NCI-H82 treated with DMSO at 0.1 percent for 48 hours (cell line): Measurements from ENCODE around the gene IGFBP2.
"Not testable (repeated sequence)": the region's sequence is repeated elsewhere in the genome, so short reads cannot be mapped to it uniquely, and the experiment has no call there.

Experiments used
- DNase-seq: peaks from one replicate; lab custom pipeline; 2025; ENCODE audit not compliant: unreplicated experiment; lab: John Stamatoyannopoulos, UW

IGFBP2 gene

DNA sequence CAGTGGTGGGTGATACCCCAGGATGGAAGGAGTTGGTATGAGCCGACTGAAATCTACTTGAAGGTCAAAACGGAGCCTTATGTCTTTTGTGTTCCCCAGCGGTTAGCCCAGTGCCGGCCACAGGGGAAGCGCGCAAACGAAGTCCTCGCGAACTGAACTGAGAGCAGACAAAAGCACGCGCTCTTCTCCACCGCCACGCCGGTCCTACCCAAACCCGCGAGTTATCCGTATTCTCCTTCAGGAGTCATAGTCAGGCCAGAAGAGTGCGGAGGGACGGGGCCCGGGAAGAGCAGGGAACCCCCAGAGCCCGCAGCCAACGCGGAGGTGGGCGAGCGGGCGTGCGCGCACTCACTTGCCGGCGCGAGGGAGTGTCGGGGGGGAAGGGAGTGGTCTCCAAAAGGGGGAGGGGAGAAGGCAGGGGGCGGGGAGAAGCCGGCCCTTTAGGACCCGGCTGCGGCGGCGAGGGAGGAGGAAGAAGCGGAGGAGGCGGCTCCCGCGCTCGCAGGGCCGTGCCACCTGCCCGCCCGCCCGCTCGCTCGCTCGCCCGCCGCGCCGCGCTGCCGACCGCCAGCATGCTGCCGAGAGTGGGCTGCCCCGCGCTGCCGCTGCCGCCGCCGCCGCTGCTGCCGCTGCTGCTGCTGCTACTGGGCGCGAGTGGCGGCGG, at the start of gene IGFBP2:
Gene IGFBP2, plus strand, starts transcription at position 469 of the 664 bp plus-strand sequence. Its CDS starts 104 bp downstream, at position 573.
- peak; percentile 59 for DNase-seq

GRCh38 chr2:216583606-216584005, 49.6 kb upstream of the IGFBP2 start:
- DNase-seq, result no peak

- DNase-seq, result no peak
Measured at GRCh38 chr2:216584112-216584511, 49.1 kb upstream of the IGFBP2 start.

- no peak for DNase-seq
Measured at GRCh38 chr2:216585441-216585840, 47.8 kb upstream of the IGFBP2 start.

DNA sequence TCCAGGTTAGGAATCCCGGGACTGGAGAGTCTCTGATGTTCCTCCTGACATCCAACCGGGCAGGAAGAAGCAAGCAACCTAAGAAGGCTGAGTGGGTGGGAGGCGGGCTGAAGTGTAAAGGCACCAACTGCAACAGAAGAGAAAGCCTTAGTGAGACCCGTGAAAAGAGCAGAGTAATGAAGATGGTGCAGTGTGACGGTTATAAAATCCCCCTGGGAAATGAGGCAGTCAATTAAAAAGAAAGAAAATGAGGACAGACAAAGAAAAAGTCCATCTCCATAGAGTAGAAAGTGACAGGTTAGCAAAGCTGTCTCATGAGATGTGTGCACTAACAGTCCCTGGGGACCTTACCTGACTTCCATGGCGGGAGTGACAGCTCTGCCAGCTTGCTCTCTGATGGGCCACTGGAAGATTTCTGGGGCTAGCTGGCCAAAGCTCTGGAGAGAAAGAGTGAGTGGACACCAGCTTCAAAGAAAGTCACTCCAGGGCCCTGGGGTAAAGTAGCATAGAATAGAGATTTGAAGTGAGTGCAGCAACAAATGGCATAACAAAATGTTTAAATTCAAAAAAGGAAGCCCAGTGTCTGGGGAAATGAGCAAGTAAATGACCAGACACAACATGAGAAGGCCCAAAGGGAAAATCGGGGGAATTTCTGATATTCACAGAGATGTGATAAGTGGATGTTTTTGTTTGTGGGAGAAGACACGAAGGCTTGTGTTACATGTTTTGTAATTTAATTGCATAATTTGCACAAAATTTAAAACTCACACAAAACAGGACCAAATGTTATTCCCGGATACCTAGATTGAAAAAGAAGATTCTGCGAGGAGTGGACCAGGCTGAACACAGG, 44.1 kb upstream of the IGFBP2 start:
- DNase-seq, result no peak

- no peak for DNase-seq
Measured at GRCh38 chr2:216589791-216590190, 43.4 kb upstream of the IGFBP2 start.

- DNase-seq, result no peak
Measured at GRCh38 chr2:216590780-216591179, 42.4 kb upstream of the IGFBP2 start.

DNA sequence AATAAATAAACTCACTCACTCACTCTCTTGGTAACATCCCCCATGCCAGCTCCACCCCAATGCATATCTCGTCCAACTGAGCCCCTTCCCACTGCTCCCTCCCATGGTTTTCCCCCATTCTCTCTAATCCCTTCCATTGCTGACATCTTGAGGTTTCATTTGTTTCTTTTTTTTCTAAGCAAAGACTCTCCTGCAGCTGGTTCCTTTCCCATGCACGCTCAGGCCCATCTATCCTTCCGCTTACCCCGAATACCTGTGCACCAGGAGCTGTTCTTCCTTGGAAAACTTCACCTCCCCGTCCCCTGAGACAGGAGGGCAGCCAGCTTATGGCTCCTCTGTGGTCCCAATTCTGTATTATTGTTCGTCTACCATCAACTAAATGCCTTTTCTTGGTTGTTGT, 41.7 kb upstream of the IGFBP2 start:
- DNase-seq, result no peak

DNA sequence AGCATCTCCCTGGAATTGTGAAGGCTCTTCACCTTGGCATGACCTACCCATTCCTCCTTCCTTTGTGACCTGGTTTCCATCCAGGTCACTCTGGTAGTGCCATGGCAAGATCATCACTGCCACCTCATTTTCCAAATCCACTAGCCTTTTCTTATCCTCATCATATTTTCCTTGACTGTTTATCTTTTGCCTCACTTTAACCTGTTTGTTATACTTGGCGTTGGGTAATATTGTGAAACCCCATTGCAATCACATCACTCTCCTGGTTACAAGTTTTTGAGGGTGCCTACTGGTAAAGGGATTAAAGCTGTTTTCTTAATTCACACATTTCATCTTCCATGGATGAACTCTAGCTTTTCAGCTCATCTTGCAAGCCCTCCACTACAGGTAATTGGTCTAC, 39.1 kb upstream of the IGFBP2 start:
- DNase-seq, result no peak

DNA sequence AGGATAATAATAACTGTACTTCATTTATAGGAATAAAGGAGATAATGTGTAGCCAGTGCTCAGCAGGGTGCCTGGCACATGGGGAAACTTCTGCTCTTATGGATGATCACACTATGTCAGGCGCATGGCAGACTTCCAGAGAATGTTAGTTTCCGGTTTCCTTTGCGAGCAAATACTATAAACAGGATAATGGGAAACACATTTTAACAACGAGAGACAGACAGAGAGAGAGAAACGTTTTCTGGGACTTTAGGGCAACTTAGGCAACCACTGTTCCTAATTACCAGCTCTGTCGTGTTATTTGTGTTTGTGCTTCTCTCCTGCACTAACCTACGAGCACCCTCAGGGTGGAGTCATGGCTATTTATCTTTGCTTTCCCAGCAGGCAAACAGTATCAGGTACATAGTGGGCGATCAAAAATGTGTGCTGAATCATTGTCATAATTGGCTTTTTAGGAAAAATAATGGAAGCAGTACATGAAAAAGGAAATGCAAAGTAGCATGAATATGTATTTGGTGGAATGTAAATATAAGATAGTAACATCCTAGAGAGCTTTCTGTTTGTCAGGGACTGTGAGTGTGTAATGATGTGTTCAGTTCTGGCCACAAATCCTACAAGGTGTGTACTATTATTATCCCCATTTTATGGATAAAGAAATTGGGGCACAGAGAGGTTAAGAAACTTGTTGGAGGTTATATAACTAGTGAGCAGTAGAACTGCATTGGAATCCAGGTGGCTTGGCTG, 36.8 kb upstream of the IGFBP2 start:
- DNase-seq, result no peak

DNA sequence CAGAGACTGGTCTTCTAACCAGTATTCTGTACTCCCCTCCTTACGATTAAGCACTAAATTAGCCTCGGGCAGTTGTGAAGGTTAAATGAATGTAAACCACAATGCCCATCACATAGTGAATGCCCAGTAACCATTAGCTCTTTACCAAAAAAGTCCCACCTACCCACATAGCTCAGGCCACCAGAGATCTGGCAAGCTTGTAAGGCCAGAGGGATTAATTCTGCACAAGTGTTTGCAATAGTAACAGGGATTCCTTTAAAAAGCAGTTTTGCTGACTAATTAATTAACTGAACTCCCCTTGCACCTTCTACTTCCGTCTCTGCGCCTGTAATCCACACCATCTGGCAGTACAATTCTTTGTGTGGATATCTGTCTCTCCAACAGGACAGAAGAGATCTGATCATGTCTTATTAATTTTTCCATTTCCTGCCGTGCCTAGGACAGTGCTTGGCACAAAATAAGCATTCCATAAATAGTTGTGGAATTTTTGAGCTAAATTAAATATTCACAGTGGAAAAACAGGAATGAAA, 36.2 kb upstream of the IGFBP2 start:
- DNase-seq, result peak; percentile 98

GRCh38 chr2:216597825-216598224, 35.4 kb upstream of the IGFBP2 start:
- not testable (repeated sequence) for DNase-seq

GRCh38 chr2:216601632-216602409, 31.4 kb upstream of the IGFBP2 start:
- DNase-seq, result no peak

DNA sequence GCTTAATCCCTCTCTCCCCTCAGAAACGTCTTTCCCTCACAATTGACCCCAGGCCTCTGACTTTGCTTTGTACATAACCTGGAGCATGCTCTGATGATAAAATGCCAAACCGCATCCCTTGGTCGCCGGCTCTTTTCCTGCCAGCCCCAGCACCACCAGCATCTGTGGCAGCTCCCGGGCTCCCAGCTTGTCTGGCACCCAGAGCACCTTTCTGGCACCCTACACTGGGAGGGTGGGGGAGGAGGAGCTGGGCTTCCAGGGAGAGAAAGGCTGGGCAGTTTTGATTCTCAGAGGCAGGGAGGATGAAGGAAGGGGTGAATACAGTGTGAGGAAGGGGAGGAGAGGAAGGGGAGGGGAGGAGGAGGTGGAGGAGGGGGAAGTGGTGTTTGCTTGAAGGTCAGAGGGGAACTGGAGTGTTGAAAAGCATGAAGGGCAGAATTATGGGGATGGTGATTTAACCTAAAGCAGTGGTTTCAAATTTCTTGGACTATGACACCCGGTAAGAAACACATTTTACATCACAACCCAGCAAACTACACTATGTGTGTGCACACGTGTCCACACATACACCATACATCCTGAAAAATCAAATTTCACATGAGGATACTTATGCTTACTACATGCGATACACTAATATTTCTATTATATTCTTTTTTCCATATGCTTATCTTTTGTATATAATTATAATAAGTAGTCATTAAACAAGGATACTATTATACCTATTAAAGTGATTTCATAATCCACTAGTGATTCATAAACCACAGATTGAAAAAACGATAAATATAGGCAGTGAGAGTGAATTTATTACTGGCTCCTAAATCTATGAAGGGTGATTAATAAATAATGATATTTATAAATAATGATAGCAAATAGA, 30.0 kb upstream of the IGFBP2 start:
- no peak for DNase-seq

DNA sequence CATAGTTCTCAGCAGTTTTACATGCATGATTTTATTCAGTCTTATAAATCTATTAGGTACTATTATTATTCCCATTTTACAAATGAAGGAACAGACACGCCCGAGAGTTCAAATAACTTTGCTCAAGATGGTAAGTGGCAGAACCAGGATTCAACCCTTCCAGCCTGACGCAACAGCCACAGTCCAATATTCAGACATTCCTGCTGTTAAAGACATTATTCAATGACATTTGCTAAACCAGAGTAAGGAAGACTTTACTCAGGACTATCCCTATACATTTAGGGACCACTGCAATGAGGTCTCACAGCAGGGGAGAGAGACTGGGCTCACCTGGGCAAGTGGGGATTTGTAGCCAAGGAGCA, 29.4 kb upstream of the IGFBP2 start:
- no peak for DNase-seq

- no peak for DNase-seq
Measured at GRCh38 chr2:216604458-216604857, 28.8 kb upstream of the IGFBP2 start.

GRCh38 chr2:216606551-216607276, 26.5 kb upstream of the IGFBP2 start:
- DNase-seq, result no peak

- DNase-seq, result no peak
Measured at GRCh38 chr2:216607277-216607560, 26.0 kb upstream of the IGFBP2 start.

- DNase-seq, result no peak
Measured at GRCh38 chr2:216608525-216608924, 24.7 kb upstream of the IGFBP2 start.
